Uterus (tissue), 2 donors: ENCODE data around the gene TEC.

Source experiments
- POLR2A ChIP-seq, 2 donors: fragments of 450-650 bp; IDR thresholded peaks; one replicate each; pipeline ENCODE4 v1.6.1; 2016; ENCODE audit warnings: antibody characterized with exemption in 2 of 2, mild to moderate bottlenecking in 1 of 2, moderate library complexity in 1 of 2
- TF ChIP-seq, protein P1 (sequence below), 4 experiments: fragments of 200-600 bp in 2 of 4; fragments of 450-650 bp in 2 of 4; sonication (generic) in 2 of 4; IDR thresholded peaks; one replicate each; pipeline ENCODE4 v1.5.1; 2016 to 2019; ENCODE audit warnings: antibody characterized with exemption in 4 of 4, mild to moderate bottlenecking in 2 of 4, moderate library complexity in 1 of 4

- TF ChIP-seq, protein P1, sequence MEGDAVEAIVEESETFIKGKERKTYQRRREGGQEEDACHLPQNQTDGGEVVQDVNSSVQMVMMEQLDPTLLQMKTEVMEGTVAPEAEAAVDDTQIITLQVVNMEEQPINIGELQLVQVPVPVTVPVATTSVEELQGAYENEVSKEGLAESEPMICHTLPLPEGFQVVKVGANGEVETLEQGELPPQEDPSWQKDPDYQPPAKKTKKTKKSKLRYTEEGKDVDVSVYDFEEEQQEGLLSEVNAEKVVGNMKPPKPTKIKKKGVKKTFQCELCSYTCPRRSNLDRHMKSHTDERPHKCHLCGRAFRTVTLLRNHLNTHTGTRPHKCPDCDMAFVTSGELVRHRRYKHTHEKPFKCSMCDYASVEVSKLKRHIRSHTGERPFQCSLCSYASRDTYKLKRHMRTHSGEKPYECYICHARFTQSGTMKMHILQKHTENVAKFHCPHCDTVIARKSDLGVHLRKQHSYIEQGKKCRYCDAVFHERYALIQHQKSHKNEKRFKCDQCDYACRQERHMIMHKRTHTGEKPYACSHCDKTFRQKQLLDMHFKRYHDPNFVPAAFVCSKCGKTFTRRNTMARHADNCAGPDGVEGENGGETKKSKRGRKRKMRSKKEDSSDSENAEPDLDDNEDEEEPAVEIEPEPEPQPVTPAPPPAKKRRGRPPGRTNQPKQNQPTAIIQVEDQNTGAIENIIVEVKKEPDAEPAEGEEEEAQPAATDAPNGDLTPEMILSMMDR (IDR thresholded peaks at IDR 0.05) = no peak
- TF ChIP-seq POLR2A (IDR thresholded peaks at IDR 0.05) = no peak
These were observed 6.7 kb downstream of the TEC start for GRCh38 chr4:48262926-48263325.
